GM21825 (cell line): ENCODE results near the gene NEUROD1.

Experiments used
- ATAC-seq: cut with Tn5 transposase; IDR thresholded peaks from one replicate; pipeline ENCODE4 v1.9.1; 2021; ENCODE audit warnings: mild to moderate bottlenecking, moderate library complexity; ENCODE audit not compliant: unreplicated experiment

NEUROD1 gene

GRCh38 chr2:181643151-181643550 is 37.2 kb downstream of the NEUROD1 start:
- ATAC-seq: no peak

- ATAC-seq: no peak
Observed at GRCh38 chr2:181642086-181642485, 38.2 kb downstream of the NEUROD1 start.

GRCh38 chr2:181639686-181640085 is 40.6 kb downstream of the NEUROD1 start:
- no peak for ATAC-seq

- peak; percentile 83 for ATAC-seq
Observed at GRCh38 chr2:181632733-181633401, 47.5 kb downstream of the NEUROD1 start.

- no peak for ATAC-seq
Observed at GRCh38 chr2:181628590-181629585, 51.4 kb downstream of the NEUROD1 start.

- no peak for ATAC-seq
Observed at GRCh38 chr2:181627545-181627944, 52.8 kb downstream of the NEUROD1 start.

GRCh38 chr2:181626671-181627070 is 53.6 kb downstream of the NEUROD1 start:
- ATAC-seq: no peak
